ENCODE results near the gene PALMD.

Gene PALMD

DNA sequence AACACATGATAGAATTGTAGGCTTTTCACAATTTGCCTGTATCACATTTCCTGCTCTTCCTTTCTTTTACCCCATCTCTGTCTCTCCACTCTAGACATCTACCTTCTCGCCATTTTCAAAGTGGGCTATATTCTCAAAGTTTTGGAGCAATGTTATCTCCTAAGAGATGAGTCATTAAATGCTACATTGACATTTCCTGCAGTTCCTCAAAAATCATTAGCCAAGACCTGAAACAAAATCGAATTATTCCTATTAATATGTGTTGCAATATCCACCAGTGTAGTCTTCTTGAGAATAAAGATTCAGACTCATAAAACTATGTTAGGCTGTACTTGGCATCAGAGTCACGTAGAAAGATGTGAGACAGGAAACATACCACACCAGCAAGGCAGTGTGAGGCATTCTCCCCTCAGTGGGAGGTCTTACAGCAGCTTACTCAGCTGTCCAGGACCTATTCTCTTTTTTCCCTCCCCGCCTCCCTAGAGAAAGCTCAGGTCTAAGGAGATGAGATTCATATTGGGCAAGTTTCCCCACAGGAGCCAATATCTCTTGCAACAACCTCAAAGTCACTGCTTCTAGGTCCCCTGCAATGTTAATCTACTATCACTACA is 81.8 kb downstream of the PALMD start:
- no peak overlapping the region for H3K4me3 ChIP-seq
- H3K27ac ChIP-seq = peak overlapping the region in 7 of 21 experiments; percentile 2 to 64 (median 25)

DNA sequence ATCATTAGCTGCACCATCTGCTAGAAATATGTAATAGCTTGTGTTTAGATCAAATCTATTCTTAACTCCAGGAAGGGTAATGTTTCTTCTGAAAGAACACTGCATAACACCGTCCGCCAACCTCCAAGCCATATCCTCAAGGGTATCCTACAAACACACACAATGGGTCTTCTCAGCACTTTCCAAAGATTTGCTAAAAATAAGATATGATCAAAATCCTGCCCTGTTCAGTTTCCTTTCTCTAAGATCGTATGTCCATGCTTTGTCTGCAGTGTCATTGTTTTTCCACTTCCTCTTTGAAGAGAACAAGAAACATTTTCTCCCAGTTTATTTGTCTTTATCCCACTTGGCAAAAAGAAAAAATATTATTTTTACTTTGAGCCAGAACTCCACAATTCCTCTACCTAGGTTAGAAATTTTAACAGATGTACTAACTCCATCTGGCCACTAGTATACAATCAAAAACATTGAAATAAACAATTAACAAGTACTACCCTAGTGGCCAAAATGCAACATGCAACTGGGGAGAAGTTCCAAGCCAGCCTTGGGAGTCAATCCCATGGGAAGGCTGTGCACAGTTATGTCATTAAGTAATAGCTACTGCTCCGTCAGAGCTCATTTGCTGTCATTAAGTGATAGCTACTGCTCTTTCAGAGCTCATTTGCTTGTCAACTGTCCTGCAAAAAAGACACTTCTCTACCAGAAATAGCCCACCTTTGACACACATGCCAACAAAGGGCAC is 82.8 kb downstream of the PALMD start:
- no peak overlapping the region for H3K4me3 ChIP-seq
- H3K27ac ChIP-seq = peak overlapping the region in 6 of 21 experiments; percentile 2 to 64 (median 38)

DNA sequence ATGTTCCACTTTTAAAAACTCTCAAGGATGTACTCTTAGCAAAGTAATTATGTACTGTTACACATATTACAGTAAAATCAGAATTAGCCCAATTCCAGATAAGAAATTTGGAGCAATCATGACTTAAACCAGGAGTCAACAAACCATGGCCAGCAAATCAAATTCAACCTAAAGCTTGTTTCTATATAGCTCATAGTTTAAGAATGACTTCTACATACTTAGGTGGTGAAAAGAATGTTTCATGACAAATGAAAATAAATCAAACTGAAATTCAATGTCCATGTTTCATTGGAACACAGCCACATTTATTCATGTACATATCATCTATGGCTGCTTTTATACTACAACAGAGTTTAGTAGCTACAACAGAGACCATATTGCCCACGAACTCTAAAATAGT is 85.5 kb downstream of the PALMD start:
- Histone ChIP-seq H3K4me3 (no peak overlapping the region), H3K27ac (no peak overlapping the region)

DNA sequence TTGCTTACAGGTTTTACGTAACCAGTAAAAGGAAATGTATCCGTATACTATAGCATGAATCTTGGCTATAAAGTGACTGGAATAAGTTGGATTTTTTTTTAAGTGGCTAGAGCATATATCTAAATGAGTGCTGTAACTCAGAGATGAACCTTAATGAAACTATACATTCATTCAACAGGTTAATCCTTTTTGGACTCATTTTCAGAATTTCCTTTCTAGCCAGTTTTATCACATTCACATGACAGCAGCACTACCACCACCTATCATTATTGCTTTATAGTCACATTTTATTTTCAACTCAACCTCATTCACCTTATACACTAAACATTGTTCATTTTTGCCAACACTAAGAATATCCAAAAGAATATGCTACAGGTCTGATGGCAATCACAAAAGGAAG is 89.9 kb downstream of the PALMD start:
- no peak overlapping the region for H3K27ac ChIP-seq
- no peak overlapping the region for H3K4me3 ChIP-seq

DNA sequence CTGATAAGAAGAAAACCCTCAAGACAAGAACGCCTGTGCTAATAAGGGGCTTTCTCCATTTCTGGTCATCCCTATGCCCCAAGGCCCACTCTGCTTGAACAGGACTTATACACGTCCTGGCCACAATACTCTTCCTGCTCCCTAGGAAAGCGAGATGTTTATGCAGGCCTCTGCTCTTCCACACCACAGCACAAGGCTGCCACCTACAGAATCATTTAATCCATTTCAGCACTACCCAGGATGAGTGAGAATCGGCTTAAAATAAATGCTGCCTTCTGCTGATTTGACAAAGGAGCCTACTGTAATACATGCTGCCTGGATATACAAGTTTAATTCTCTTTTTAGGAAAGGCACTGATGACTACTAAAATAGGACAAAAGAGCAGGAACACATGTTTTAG is 91.1 kb downstream of the PALMD start:
- H3K4me3 ChIP-seq = no peak overlapping the region
- peak overlapping the region in 1 of 21 experiments; percentile 42 for H3K27ac ChIP-seq

DNA sequence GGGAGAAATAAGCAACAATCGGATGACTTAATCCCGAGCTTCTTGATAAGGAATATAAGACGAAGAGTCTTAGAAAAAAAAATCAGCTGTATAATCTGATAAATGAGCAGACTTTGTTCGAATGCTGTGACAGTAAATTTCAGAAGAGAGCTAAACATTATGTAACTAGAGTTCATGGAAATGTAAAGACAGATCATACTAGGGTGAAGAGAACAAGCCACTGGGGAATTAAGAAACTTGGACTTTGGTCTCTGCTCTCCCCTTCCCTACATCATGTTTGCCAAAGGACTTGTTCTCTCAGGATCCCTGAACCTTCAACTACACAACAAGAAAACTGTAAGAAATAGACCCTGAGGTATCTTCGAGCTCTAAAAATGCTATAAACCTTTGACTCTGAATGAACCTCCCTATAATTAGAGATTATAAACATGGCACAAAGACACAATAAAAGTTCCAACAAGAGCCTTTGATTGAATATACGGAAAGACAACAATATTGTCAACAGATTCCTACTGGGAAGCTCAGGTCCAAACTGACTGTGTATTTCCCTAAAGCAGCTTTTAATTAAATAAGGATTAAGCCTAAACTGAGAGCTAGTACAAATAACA is 93.0 kb downstream of the PALMD start:
- H3K27ac ChIP-seq = no peak overlapping the region

DNA sequence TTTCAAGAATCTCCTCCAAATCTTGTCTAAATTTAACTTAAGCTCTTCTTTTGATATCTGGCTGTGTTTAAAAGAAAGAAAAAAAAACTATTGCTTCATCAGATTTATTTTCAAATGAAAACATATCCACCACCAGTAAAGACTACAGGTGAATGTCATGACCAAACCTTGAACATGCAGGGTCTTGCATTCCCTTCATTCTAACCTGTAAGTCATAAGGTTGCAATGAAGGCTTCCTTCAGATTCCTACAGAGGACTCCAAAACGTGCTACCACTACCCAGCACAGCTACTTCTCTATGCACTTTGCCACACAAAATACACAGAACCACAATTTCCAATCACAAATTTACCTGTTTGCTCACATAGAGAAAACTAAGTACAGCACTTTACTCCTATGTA is 94.2 kb downstream of the PALMD start:
- Histone ChIP-seq H3K4me3 (no peak overlapping the region), H3K27ac (no peak overlapping the region)

More for the DNA sequence above, 93.0 kb downstream of the PALMD start:
- H3K4me3 ChIP-seq = no peak overlapping the region

Data from skin epidermis (tissue), 12 donors.